ENCODE results near the gene OCEL1. TPM values are rescaled to one million over a fixed set of nuclear protein-coding genes. Genes with fewer than 3 reads are reported as not detected.

Gene OCEL1
- total and polyA plus RNA-seq, 2 of the 13 experiments (the other 11 are each of a cell fraction or from before 2014, with no cell fraction given), result 10.6 to 17.2 TPM

GRCh38 chr19:17215127-17215971 is 10.7 kb upstream of the OCEL1 start, which contains the start of gene USE1 (continued):
- TF ChIP-seq ZNF737 (CRISPR knock-in tag; IDR thresholded peaks at IDR 0.05; ENCODE audit: borderline replicate concordance) (no peak), PBX2 (CRISPR knock-in tag; IDR thresholded peaks at IDR 0.05) (no peak), EED (CRISPR knock-in tag; IDR thresholded peaks at IDR 0.05) (no peak), MTA1 (CRISPR knock-in tag; IDR thresholded peaks at IDR 0.05; ENCODE audit: borderline replicate concordance) (no peak), ATF6 (CRISPR knock-in tag; conservative IDR thresholded peaks at IDR 0.05) (no peak), MAFG (CRISPR knock-in tag; IDR thresholded peaks at IDR 0.05) (no peak), ZNF274 (CRISPR knock-in tag; IDR thresholded peaks at IDR 0.05) (peak; percentile 82), ZNF704 (CRISPR knock-in tag; IDR thresholded peaks at IDR 0.05; ENCODE audit: borderline replicate concordance) (no peak), BORCS8-MEF2B (CRISPR knock-in tag; IDR thresholded peaks at IDR 0.05) (0 out of 2 replicates have a peak, but pooled peaks have one; percentile 46), AFF4 (CRISPR knock-in tag; IDR thresholded peaks at IDR 0.05) (no peak), GMEB1 (CRISPR knock-in tag; IDR thresholded peaks at IDR 0.05; ENCODE audit: borderline replicate concordance) (peak; percentile 81), BRF2 (CRISPR knock-in tag; IDR thresholded peaks at IDR 0.05) (no peak), SAFB2 (CRISPR knock-in tag; IDR thresholded peaks at IDR 0.05; ENCODE audit: borderline replicate concordance, low read depth) (peak; percentile 21; the same call in 1 of the 2 replicates), ZNF713 (CRISPR knock-in tag; IDR thresholded peaks at IDR 0.05) (no peak), JUNB (CRISPR knock-in tag; IDR thresholded peaks at IDR 0.05; ENCODE audit: borderline replicate concordance) (no peak), GATAD2A (CRISPR knock-in tag; IDR thresholded peaks at IDR 0.05) (peak; percentile 59)

Data from HepG2 (cell line).